ENCODE measurements around the gene FHIP1A. TPM values are rescaled to one million over a fixed set of nuclear protein-coding genes. Genes with fewer than 3 reads are reported as not detected.

FHIP1A gene
- total RNA-seq, 3 donors from 2014 or later (not counting 1 experiment from before 2014, with no cell fraction given) = 0.49 to 3.0 TPM; not detected in 1

GRCh38 chr4:151417766-151418376, 8.9 kb downstream of the FHIP1A start:
- H3K27me3 Mint-ChIP-seq (ENCODE audit: low read depth in 2 of 2) = peaks cover 9 to 15% of the 10 kb centered on the region in 2 donors
- Histone ChIP-seq H3K4me3 (ENCODE audit: low read length) (no peak overlapping the region), H3K9me3 (ENCODE audit: control insufficient read depth, insufficient read depth, low read length) (no peaks in the 10 kb centered on the region), H3K36me3 (ENCODE audit: control insufficient read depth, insufficient read depth, low read length) (no peaks in the 10 kb centered on the region), H3K27me3 (ENCODE audit: control insufficient read depth, insufficient read depth, low read length) (no peaks in the 10 kb centered on the region), H3K4me1 (ENCODE audit: control insufficient read depth, insufficient read depth, low read length) (no peaks in the 10 kb centered on the region), H3K27ac (ENCODE audit: low read length) (no peak overlapping the region)
- peaks cover 2% of the 10 kb centered on the region in 2 donors for H3K9me3 Mint-ChIP-seq
- no peak overlapping the region for H3K4me3 Mint-ChIP-seq
- H3K4me1 Mint-ChIP-seq = no peaks in the 10 kb centered on the region
- no peaks in the 10 kb centered on the region for H3K36me3 Mint-ChIP-seq
- 92% methylated on average over 2 of the region's 2 CpGs for WGBS (ENCODE audit: insufficient coverage)
- no peak for TF ChIP-seq CTCF (IDR thresholded peaks at IDR 0.05)
- intact Hi-C loops (cut with micrococcal nuclease) = no loop called here
- ATAC-seq (no peak), DNase-seq (no peak)
- no peak overlapping the region for H3K27ac Mint-ChIP-seq

DNA sequence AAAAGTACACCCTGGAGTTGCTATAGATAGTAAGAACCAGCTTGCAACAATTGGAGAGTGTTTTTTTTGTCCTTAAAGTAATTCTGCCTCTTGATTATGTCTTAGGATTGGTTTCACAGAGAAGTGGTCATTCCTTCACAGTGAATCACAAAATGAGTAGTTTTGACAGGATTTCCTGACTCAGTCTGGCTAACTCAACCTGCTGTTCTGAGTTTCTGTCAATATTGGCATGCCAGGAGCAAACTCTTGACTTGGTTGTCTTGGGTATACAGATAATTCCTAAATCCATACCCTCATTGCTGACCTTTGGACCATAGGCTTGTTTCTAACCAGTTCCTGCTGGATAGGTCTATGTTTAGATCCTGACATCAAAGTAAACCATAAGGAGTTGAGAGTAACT, 9.4 kb downstream of the FHIP1A start:
- H3K4me1 ChIP-seq (ENCODE audit: control insufficient read depth, insufficient read depth, low read length) = no peaks in the 10 kb centered on the region
- no peaks in the 10 kb centered on the region for H3K27me3 ChIP-seq (ENCODE audit: control insufficient read depth, insufficient read depth, low read length)
- H3K36me3 Mint-ChIP-seq = no peaks in the 10 kb centered on the region
- intact Hi-C loops (cut with micrococcal nuclease) = no loop called here
- TF ChIP-seq CTCF (IDR thresholded peaks at IDR 0.05) = no peak
- ATAC-seq = no peak
- H3K9me3 ChIP-seq (ENCODE audit: control insufficient read depth, insufficient read depth, low read length) = no peaks in the 10 kb centered on the region
- H3K9me3 Mint-ChIP-seq = peaks cover 2% of the 10 kb centered on the region in 2 donors
- H3K27me3 Mint-ChIP-seq (ENCODE audit: low read depth in 2 of 2) = peaks cover 6 to 11% of the 10 kb centered on the region in 2 donors
- no peaks in the 10 kb centered on the region for H3K36me3 ChIP-seq (ENCODE audit: control insufficient read depth, insufficient read depth, low read length)
- H3K27ac ChIP-seq (ENCODE audit: low read length) = no peak overlapping the region
- no peak for DNase-seq
- H3K4me3 Mint-ChIP-seq = no peak overlapping the region
- H3K4me1 Mint-ChIP-seq = no peaks in the 10 kb centered on the region
- no peak overlapping the region for H3K4me3 ChIP-seq (ENCODE audit: low read length)
- no peak overlapping the region for H3K27ac Mint-ChIP-seq

DNA sequence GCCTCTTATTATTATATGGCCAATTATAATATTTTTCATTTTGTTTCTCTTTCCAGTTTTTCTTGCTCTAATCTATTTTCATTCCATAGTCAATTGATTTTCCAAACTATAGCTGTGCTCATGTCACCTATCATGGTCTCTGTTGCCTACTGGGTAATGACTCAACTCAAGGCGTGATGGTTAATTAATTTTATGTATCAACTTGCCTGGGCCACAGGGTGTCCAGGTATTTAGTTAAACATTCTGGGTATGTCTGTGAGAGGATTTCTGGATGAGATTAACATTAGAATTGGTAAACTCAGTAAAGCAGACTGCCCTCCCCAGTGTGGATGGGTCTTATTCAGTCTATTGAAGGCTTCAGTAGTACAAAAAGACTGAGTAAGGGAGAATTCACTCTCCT, 9.9 kb downstream of the FHIP1A start:
- Mint-ChIP-seq H3K27ac (no peak overlapping the region), H3K4me1 (no peaks in the 10 kb centered on the region), H3K27me3 (ENCODE audit: low read depth in 2 of 2) (peaks cover 6 to 12% of the 10 kb centered on the region in 2 donors), H3K36me3 (no peaks in the 10 kb centered on the region), H3K9me3 (peaks cover 2% of the 10 kb centered on the region in 2 donors), H3K4me3 (no peak overlapping the region)
- no peaks in the 10 kb centered on the region for H3K36me3 ChIP-seq (ENCODE audit: control insufficient read depth, insufficient read depth, low read length)
- WGBS (ENCODE audit: insufficient coverage) = 94% methylated on average over 1 of the region's 1 CpG
- no peaks in the 10 kb centered on the region for H3K4me1 ChIP-seq (ENCODE audit: control insufficient read depth, insufficient read depth, low read length)
- no peaks in the 10 kb centered on the region for H3K27me3 ChIP-seq (ENCODE audit: control insufficient read depth, insufficient read depth, low read length)
- ATAC-seq (no peak), DNase-seq (no peak)
- H3K27ac ChIP-seq (ENCODE audit: low read length) = no peak overlapping the region
- TF ChIP-seq CTCF (IDR thresholded peaks at IDR 0.05) = no peak
- no peak overlapping the region for H3K4me3 ChIP-seq (ENCODE audit: low read length)
- no peaks in the 10 kb centered on the region for H3K9me3 ChIP-seq (ENCODE audit: control insufficient read depth, insufficient read depth, low read length)
- intact Hi-C loops (cut with micrococcal nuclease) = no loop called here

GRCh38 chr4:151420250-151420807, 11.4 kb downstream of the FHIP1A start:
- DNase-seq = no peak
- no peak for TF ChIP-seq CTCF (IDR thresholded peaks at IDR 0.05)
- Histone ChIP-seq H3K27ac (ENCODE audit: low read length) (no peak overlapping the region), H3K9me3 (ENCODE audit: control insufficient read depth, insufficient read depth, low read length) (no peaks in the 10 kb centered on the region), H3K27me3 (ENCODE audit: control insufficient read depth, insufficient read depth, low read length) (no peaks in the 10 kb centered on the region), H3K4me3 (ENCODE audit: low read length) (no peak overlapping the region), H3K4me1 (ENCODE audit: control insufficient read depth, insufficient read depth, low read length) (no peaks in the 10 kb centered on the region), H3K36me3 (ENCODE audit: control insufficient read depth, insufficient read depth, low read length) (no peaks in the 10 kb centered on the region)
- H3K4me3 Mint-ChIP-seq = no peak overlapping the region
- H3K27ac Mint-ChIP-seq = no peak overlapping the region
- no peaks in the 10 kb centered on the region for H3K4me1 Mint-ChIP-seq
- ATAC-seq = no peak
- H3K36me3 Mint-ChIP-seq = no peaks in the 10 kb centered on the region
- peaks cover 10 to 22% of the 10 kb centered on the region in 2 donors for H3K27me3 Mint-ChIP-seq (ENCODE audit: low read depth in 2 of 2)
- intact Hi-C loops (cut with micrococcal nuclease) = no loop called here
- H3K9me3 Mint-ChIP-seq = peaks cover 2% of the 10 kb centered on the region in 2 donors
